Stomach (tissue), 9 donors: Measurements from ENCODE around the gene MYT1. TPM values are rescaled to one million over a fixed set of nuclear protein-coding genes. Genes with fewer than 3 reads are reported as not detected.

Source experiments
- DNase-seq, 2 donors: peaks; one replicate each; pipeline versions ENCODE4 v3.0.0 to v3.0.0-alpha.2; 2013 to 2019
- H3K27ac ChIP-seq, 5 donors: fragments of 200-600 bp in 4 of 5; sonication (generic) in 4 of 5; one replicate each; pipeline ENCODE4 v1.5.1; 2013 to 2019; ENCODE audit warnings: mild to moderate bottlenecking in 1 of 5, moderate library complexity in 1 of 5
- H3K27me3 ChIP-seq, 3 donors: fragments of 200-600 bp; sonication (generic); one replicate each; pipeline ENCODE4 v1.5.1; 2017 to 2019; ENCODE audit warnings: mixed run types in 1 of 3
- H3K36me3 ChIP-seq, 4 donors: fragments of 200-600 bp; sonication (generic); 1 replicate in 3 of 4; 2 replicates in 1 of 4; pipeline ENCODE4 v1.5.1; 2016 to 2019
- H3K4me1 ChIP-seq, 4 donors: fragments of 200-600 bp; sonication (generic); one replicate each; pipeline ENCODE4 v1.5.1; 2016 to 2019
- H3K4me3 ChIP-seq, 4 donors: fragments of 200-600 bp; sonication (generic) in 3 of 4; one replicate each; pipeline ENCODE4 v1.5.1; 2016 to 2019; ENCODE audit warnings: mild to moderate bottlenecking in 1 of 4
- H3K9me3 ChIP-seq, 4 donors: fragments of 200-600 bp; sonication (generic); one replicate each; pipeline ENCODE4 v1.5.1; 2016 to 2019
- EP300 ChIP-seq: sonication (generic); formaldehyde crosslinking; IDR thresholded peaks from one replicate; pipeline ENCODE4 v1.6.1; 2017; ENCODE audit warnings: antibody characterized with exemption
- POLR2A ChIP-seq, 4 donors: fragments of 450-650 bp; IDR thresholded peaks; one replicate each; pipeline ENCODE4 v1.6.1; 2016; ENCODE audit warnings: antibody characterized with exemption in 4 of 4, control low read depth in 2 of 4, mild to moderate bottlenecking in 1 of 4, moderate library complexity in 1 of 4
- POLR2AphosphoS5 ChIP-seq, 3 donors: sonication (generic); formaldehyde crosslinking; IDR thresholded peaks; one replicate each; pipeline ENCODE4 v1.6.1; 2016; ENCODE audit warnings: antibody characterized with exemption in 3 of 3
- WGBS, 5 donors: extraction: QIAGEN DNeasy Blood & Tissue Kit in 3 of 5; methylation state at CpG; one replicate each; pipeline versions ENCODE4 v1.1.5 to v1.1.7; 2013 to 2018; 5-methylcytosine and 5-hydroxymethylcytosine counted together
- intact Hi-C: fragments of 100-400 bp; cut with DNase I; formaldehyde crosslinking; loops from one replicate; pipeline ENCODE4 v1.15.1; 2023; ENCODE audit warnings: low total_unique reads
- polyA plus RNA-seq, 3 donors: library from polyadenylated mRNA; stranded (reverse); fragments of 200-250 nt; gene quantifications; one replicate each; pipeline ENCODE4 v1.2.3, GENCODE V29; 2013
- total RNA-seq, 5 donors: library from RNA; depleted of rRNA; stranded (reverse); fragments of >200 nt; gene quantifications; one replicate each; pipeline versions ENCODE4 v1.1.0 to v1.2.3, GENCODE V29; 2014 to 2016
- TF ChIP-seq, protein P1 (sequence below), 7 experiments: fragments of 450-650 bp in 4 of 7; fragments of 200-600 bp in 3 of 7; sonication (generic) in 3 of 7; IDR thresholded peaks; one replicate each; pipeline ENCODE4 v1.5.1; 2016 to 2019; ENCODE audit warnings: antibody characterized with exemption in 7 of 7, control low read depth in 2 of 7, mild to moderate bottlenecking in 1 of 7
- donor health status: healthy with polysubstance abuse.
- donor health status: Bipolar disorder and iron deficiency.
- donor health status: healthy.

MYT1 gene
- total and polyA plus RNA-seq, 8 donors = 0.08 to 0.55 (median 0.25) TPM; not detected in 5

DNA sequence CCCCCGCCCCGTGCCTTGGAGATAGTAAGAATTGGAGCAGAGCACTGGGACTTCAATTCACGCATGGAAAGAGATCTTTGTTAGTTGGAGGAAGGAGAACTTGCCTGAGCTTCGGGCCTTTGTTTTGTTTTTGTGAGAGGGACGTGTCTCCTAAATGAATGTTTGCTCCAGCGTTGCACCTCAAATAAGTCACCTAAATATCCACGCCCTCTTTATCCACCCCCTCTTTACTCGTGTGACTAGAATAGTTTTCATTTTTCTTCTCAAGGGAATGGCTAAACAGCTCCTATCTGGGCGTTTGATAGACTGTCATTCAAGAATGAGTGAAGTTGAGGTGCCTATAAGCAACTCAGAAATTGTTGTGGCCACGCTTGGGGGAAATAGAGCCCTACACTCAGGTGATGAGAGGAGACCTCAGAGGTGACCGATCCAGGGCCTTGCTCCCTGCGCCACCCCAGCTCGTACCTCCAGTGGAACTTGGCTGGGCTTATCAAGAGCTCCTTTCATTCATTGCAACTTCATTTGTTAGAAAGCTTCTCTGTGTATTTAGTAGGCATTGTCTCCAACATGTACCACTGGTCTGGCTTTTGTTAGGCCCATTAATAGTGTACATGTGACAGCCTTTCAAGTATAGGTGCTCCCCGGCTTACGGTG is 92.2 kb downstream of the MYT1 start:
- intact Hi-C loops = no loop called here
- Histone ChIP-seq H3K27me3 (peaks cover 0 to 17% (median 0%) of the 10 kb centered on the region in 3 donors), H3K9me3 (no peaks in the 10 kb centered on the region), H3K27ac (peak overlapping the region in 4 of 5 donors; percentile 82 to 91 (median 88)), H3K4me1 (peaks cover 16 to 50% (median 35%) of the 10 kb centered on the region in 4 donors), H3K4me3 (peak overlapping the region; percentile 77 to 96 (median 93)), H3K36me3 (no peaks in the 10 kb centered on the region)
- TF ChIP-seq POLR2AphosphoS5 (IDR thresholded peaks at IDR 0.05) (no peak), POLR2A (IDR thresholded peaks at IDR 0.05) (no peak), EP300 (no peak)
- TF ChIP-seq, protein P1, sequence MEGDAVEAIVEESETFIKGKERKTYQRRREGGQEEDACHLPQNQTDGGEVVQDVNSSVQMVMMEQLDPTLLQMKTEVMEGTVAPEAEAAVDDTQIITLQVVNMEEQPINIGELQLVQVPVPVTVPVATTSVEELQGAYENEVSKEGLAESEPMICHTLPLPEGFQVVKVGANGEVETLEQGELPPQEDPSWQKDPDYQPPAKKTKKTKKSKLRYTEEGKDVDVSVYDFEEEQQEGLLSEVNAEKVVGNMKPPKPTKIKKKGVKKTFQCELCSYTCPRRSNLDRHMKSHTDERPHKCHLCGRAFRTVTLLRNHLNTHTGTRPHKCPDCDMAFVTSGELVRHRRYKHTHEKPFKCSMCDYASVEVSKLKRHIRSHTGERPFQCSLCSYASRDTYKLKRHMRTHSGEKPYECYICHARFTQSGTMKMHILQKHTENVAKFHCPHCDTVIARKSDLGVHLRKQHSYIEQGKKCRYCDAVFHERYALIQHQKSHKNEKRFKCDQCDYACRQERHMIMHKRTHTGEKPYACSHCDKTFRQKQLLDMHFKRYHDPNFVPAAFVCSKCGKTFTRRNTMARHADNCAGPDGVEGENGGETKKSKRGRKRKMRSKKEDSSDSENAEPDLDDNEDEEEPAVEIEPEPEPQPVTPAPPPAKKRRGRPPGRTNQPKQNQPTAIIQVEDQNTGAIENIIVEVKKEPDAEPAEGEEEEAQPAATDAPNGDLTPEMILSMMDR (IDR thresholded peaks at IDR 0.05) = no peak
- no peak for DNase-seq
- WGBS, 5 donors = 12 to 18% (median 17%) methylated on average over 15 of the region's 15 CpGs

DNA sequence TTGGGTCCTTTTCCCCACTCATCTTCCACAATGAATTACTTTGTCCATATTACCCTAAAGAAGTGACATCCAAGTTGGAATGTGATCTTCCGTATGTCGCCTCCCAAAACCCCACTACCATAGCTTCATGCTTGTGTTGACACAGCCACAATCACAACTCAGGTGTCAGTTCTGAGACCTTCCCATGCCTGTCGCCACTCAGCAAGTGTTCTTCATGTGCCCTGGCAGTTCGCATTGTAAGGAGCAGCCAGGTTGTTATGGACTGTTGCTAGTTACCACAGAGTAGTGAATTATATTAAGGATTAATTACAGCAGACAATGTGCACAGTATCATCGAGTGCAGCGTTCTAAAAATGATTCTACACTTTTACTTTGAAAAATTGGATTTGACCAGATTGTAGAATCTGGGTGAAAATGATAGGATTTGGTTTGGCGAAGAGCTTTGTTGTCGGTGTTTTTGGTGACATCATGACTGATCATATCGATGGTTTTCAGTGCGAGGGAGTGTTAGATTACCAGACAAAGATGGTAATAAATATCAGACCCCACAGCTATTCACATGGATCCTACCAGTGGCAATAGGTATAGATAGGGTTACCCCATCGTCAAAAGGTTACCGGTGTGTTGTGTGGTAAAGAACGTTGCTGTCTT is 93.0 kb downstream of the MYT1 start:
- Histone ChIP-seq H3K27me3 (peaks cover 0 to 10% (median 0%) of the 10 kb centered on the region in 3 donors), H3K4me3 (peak overlapping the region in 2 of 4 donors; percentile 77 to 95), H3K27ac (no peak overlapping the region), H3K4me1 (peaks cover 16 to 50% (median 35%) of the 10 kb centered on the region in 4 donors), H3K36me3 (peaks cover 0 to 2% (median 0%) of the 10 kb centered on the region in 4 donors), H3K9me3 (no peaks in the 10 kb centered on the region)
- TF ChIP-seq, protein P1 (IDR thresholded peaks at IDR 0.05) = no peak
- TF ChIP-seq POLR2A (IDR thresholded peaks at IDR 0.05) (no peak), EP300 (no peak), POLR2AphosphoS5 (IDR thresholded peaks at IDR 0.05) (no peak)
- no peak for DNase-seq
- WGBS, 5 donors = 88 to 93% (median 91%) methylated on average over 13 of the region's 13 CpGs
- intact Hi-C loops = no loop called here

- H3K36me3 ChIP-seq = peaks cover 0 to 12% (median 8%) of the 10 kb centered on the region in 4 donors
- TF ChIP-seq, protein P1 (IDR thresholded peaks at IDR 0.05) = no peak
- TF ChIP-seq POLR2A (IDR thresholded peaks at IDR 0.05) (no peak), EP300 (no peak)
- H3K27ac ChIP-seq = no peak overlapping the region
- 87 to 91% (median 90%) methylated on average over 9 of the region's 9 CpGs for WGBS, 5 donors
- H3K4me1 ChIP-seq = peaks cover 16 to 50% (median 35%) of the 10 kb centered on the region in 4 donors
- DNase-seq = no peak
- H3K4me3 ChIP-seq = no peak overlapping the region
- intact Hi-C loops = no loop called here
- H3K9me3 ChIP-seq = no peaks in the 10 kb centered on the region
- H3K27me3 ChIP-seq = no peaks in the 10 kb centered on the region
Measured at GRCh38 chr20:64258071-64258823, 94.0 kb downstream of the MYT1 start.

- H3K4me1 ChIP-seq = peaks cover 11 to 45% (median 32%) of the 10 kb centered on the region in 4 donors
Measured at GRCh38 chr20:64260239-64260638, 96.0 kb downstream of the MYT1 start.

More at GRCh38 chr20:64260239-64260638, 96.0 kb downstream of the MYT1 start:
- no peaks in the 10 kb centered on the region for H3K27me3 ChIP-seq
- intact Hi-C loops = no loop called here
- H3K27ac ChIP-seq = peak overlapping the region in 1 of 5 donors; percentile 21
- 62 to 88% (median 79%) methylated on average over 6 of the region's 6 CpGs for WGBS, 5 donors
- peaks cover 0 to 29% (median 12%) of the 10 kb centered on the region in 4 donors for H3K36me3 ChIP-seq
- TF ChIP-seq EP300 (no peak), POLR2AphosphoS5 (IDR thresholded peaks at IDR 0.05) (no peak), POLR2A (IDR thresholded peaks at IDR 0.05) (no peak)
- TF ChIP-seq, protein P1 (IDR thresholded peaks at IDR 0.05) = no peak
- no peak overlapping the region for H3K4me3 ChIP-seq
- no peaks in the 10 kb centered on the region for H3K9me3 ChIP-seq
- no peak for DNase-seq
